Measurements from ENCODE around the gene FAM83G. TPM values are rescaled to one million over a fixed set of nuclear protein-coding genes. Genes with fewer than 3 reads are reported as not detected.

Gene FAM83G
- total RNA-seq, 1 experiment from 2014 or later = 21.5 TPM

DNA sequence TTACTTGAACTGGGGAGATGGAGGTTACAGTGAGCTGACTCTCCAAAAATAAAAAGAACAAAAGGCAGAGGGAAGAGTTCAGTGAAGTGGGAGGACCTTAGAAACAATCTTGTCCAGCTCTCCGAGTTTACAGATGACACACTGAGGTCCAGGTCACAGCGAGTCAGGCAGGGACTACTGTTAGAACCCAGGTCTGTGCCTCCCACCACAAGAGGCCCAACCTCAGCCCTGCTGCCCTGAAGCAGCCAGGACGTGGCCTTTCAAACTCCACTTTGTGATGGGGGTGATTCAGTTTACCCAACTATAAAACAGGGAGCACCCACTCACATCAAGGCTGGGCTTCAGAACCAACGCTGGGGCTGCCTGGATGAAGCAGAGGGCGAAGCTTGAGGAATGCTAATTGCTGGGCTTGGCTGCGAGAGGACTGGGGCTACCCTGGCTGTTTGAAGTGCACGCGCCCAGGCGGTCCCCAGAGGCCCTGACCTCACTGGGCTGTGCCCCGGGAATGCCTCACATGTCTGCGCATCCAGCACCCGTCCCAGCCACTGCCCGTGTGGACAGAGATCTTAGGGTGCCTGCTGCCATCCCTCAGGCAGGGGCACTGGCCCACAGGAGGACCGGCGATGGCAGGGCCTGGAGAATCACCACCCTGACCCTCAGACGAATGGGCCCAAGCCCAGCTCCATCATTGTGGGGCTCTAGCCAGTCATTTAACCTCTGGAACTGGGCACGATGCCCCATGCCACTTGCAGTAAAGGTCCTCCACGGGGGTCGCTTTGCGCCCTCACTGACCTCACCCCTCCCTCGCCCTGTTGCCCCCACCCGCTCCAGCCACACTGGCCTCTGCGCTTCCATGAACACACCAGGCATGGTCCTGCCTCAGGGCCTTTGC, 41.2 kb downstream of the FAM83G start:
- CTCF ChIA-PET = interaction anchor here (0.6 kb wide), 1 partner anchor 10 kb away, joined by 7 read pairs; no protein-coding TSS in a partner anchor
- H3K9me3 Mint-ChIP-seq (ENCODE audit: low read depth, unreplicated experiment) = no peaks in the 10 kb centered on the region
- no peak for TF ChIP-seq CTCF (IDR thresholded peaks at IDR 0.05; ENCODE audit: unreplicated experiment)
- H3K4me3 Mint-ChIP-seq (ENCODE audit: low read depth, unreplicated experiment) = no peak overlapping the region
- DNase-seq = no peak
- peaks cover 7% of the 10 kb centered on the region for H3K36me3 Mint-ChIP-seq (ENCODE audit: insufficient read depth, unreplicated experiment)
- H3K27ac Mint-ChIP-seq (ENCODE audit: unreplicated experiment) = no peak overlapping the region
- no peaks in the 10 kb centered on the region for H3K27me3 Mint-ChIP-seq (ENCODE audit: unreplicated experiment)
- intact Hi-C loops (cut with micrococcal nuclease; ENCODE audit: unreplicated experiment) = no loop called here
- BruUV-seq (replicated peaks) = no TSS peak
- no peaks in the 10 kb centered on the region for H3K4me1 Mint-ChIP-seq (ENCODE audit: low read depth, unreplicated experiment)

DNA sequence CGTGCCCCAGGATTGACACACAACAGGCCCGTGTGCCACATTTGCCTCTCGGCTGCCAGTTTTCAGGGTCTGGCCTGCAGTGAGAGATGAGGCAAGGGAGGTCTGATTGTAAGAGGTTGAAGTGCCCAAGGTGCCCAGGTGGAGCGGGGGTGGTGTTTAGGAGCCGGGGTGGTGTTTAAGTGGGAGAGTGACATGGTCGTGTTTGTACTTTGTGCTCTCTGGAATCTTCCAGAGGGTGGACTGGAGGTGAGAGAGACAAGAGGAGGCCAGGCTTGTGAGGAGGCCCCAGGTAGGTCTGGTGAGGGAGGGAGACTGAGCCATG, 42.1 kb downstream of the FAM83G start:
- Mint-ChIP-seq H3K4me1 (ENCODE audit: low read depth, unreplicated experiment) (no peaks in the 10 kb centered on the region), H3K4me3 (ENCODE audit: low read depth, unreplicated experiment) (no peak overlapping the region), H3K27ac (ENCODE audit: unreplicated experiment) (no peak overlapping the region), H3K36me3 (ENCODE audit: insufficient read depth, unreplicated experiment) (peaks cover under 1% of the 10 kb centered on the region), H3K9me3 (ENCODE audit: low read depth, unreplicated experiment) (no peaks in the 10 kb centered on the region), H3K27me3 (ENCODE audit: unreplicated experiment) (no peaks in the 10 kb centered on the region)
- no TSS peak for BruUV-seq (replicated peaks)
- intact Hi-C loops (cut with micrococcal nuclease; ENCODE audit: unreplicated experiment) = no loop called here
- no peak for TF ChIP-seq CTCF (IDR thresholded peaks at IDR 0.05; ENCODE audit: unreplicated experiment)
- CTCF ChIA-PET = no interaction called here
- no peak for DNase-seq

- H3K4me1 Mint-ChIP-seq (ENCODE audit: low read depth, unreplicated experiment) = no peaks in the 10 kb centered on the region
- TF ChIP-seq CTCF (IDR thresholded peaks at IDR 0.05; ENCODE audit: unreplicated experiment) = no peak
- intact Hi-C loops (cut with micrococcal nuclease; ENCODE audit: unreplicated experiment) = no loop called here
- CTCF ChIA-PET = interaction anchor here (1.0 to 1.6 kb wide), 3 partner anchors 8 to 336 kb away, joined by 3 to 8 read pairs (median 5); no protein-coding TSS in a partner anchor
- H3K4me3 Mint-ChIP-seq (ENCODE audit: low read depth, unreplicated experiment) = no peak overlapping the region
- DNase-seq = no peak
- H3K27me3 Mint-ChIP-seq (ENCODE audit: unreplicated experiment) = no peaks in the 10 kb centered on the region
- no peak overlapping the region for H3K27ac Mint-ChIP-seq (ENCODE audit: unreplicated experiment)
- no peaks in the 10 kb centered on the region for H3K9me3 Mint-ChIP-seq (ENCODE audit: low read depth, unreplicated experiment)
- H3K36me3 Mint-ChIP-seq (ENCODE audit: insufficient read depth, unreplicated experiment) = no peaks in the 10 kb centered on the region
- BruUV-seq (replicated peaks) = no TSS peak
Observed at GRCh38 chr17:18961634-18962493, 42.7 kb downstream of the FAM83G start.

- intact Hi-C loops (cut with micrococcal nuclease; ENCODE audit: unreplicated experiment) = no loop called here
- peak; percentile 84 for TF ChIP-seq CTCF (IDR thresholded peaks at IDR 0.05; ENCODE audit: unreplicated experiment)
- CTCF ChIA-PET = interaction anchor here (0.6 to 1.6 kb wide), 4 partner anchors 9 to 335 kb away, joined by 3 to 8 read pairs (median 4); no protein-coding TSS in a partner anchor
- Mint-ChIP-seq H3K27ac (ENCODE audit: unreplicated experiment) (no peak overlapping the region), H3K4me3 (ENCODE audit: low read depth, unreplicated experiment) (no peak overlapping the region), H3K36me3 (ENCODE audit: insufficient read depth, unreplicated experiment) (no peaks in the 10 kb centered on the region), H3K4me1 (ENCODE audit: low read depth, unreplicated experiment) (no peaks in the 10 kb centered on the region), H3K9me3 (ENCODE audit: low read depth, unreplicated experiment) (no peaks in the 10 kb centered on the region), H3K27me3 (ENCODE audit: unreplicated experiment) (no peaks in the 10 kb centered on the region)
- DNase-seq = peak; percentile 85
- no TSS peak for BruUV-seq (replicated peaks)
Observed at GRCh38 chr17:18960803-18961511, 43.6 kb downstream of the FAM83G start.
